ENCODE measurements around the gene NUDCD3. TPM values are rescaled to one million over a fixed set of nuclear protein-coding genes. Genes with fewer than 3 reads are reported as not detected.

NUDCD3 gene
- total RNA-seq, 1 experiment from 2014 or later = 71.9 TPM

GRCh38 chr7:44473295-44473694, 17.2 kb downstream of the NUDCD3 start:
- H3K23me2 ChIP-seq (ENCODE audit: insufficient read length, low read depth, low read length, poor library complexity, severe bottlenecking) = no peaks in the 10 kb centered on the region
- no peak overlapping the region for H3K4ac ChIP-seq (ENCODE audit: low read depth, low read length)
- H4K91ac ChIP-seq (ENCODE audit: insufficient read length, low read depth, low read length) = no peak overlapping the region
- no peak overlapping the region for H2BK120ac ChIP-seq (ENCODE audit: low read depth, low read length, poor library complexity, severe bottlenecking)
- Mint-ChIP-seq H3K4me3 (no peak overlapping the region), H3K9me3 (no peaks in the 10 kb centered on the region), H3K27me3 (ENCODE audit: low read depth) (no peaks in the 10 kb centered on the region), H3K27ac (no peak overlapping the region), H3K4me1 (no peaks in the 10 kb centered on the region), H3K36me3 (ENCODE audit: insufficient read depth in 1 of 3, low read depth in 3 of 3) (peaks cover 8 to 39% (median 31%) of the 10 kb centered on the region in 3 experiments)
- no peak overlapping the region for H3K27ac ChIP-seq (ENCODE audit: insufficient read length, low read depth, low read length)
- DNase-seq = no peak
- no peak overlapping the region for H3K9ac ChIP-seq (ENCODE audit: extremely low read depth, insufficient read length, low read length)
- no peak overlapping the region for H3T11ph ChIP-seq (ENCODE audit: low read length)
- no peaks in the 10 kb centered on the region for H3K4me1 ChIP-seq (ENCODE audit: insufficient read depth, low read length)
- no peak overlapping the region for H2AFZ ChIP-seq (ENCODE audit: low read length)
- WGBS (ENCODE audit: extremely low coverage, insufficient read length, low lambda C conversion rate) = no CpG with 5 or more reads among the region's 3 CpGs
- H4K20me1 ChIP-seq (ENCODE audit: control insufficient read depth, insufficient read depth, insufficient read length) = peaks cover 2% of the 10 kb centered on the region
- H3K79me2 ChIP-seq (ENCODE audit: insufficient read depth, low read length) = peaks cover 4% of the 10 kb centered on the region; the same call in 1 of the 2 replicates
- H4K5ac ChIP-seq (ENCODE audit: insufficient read length, low read depth, low read length) = no peak overlapping the region
- H3K23ac ChIP-seq (ENCODE audit: insufficient read length, low read depth, low read length) = no peak overlapping the region
- H2BK20ac ChIP-seq (ENCODE audit: low read depth, low read length, poor library complexity, severe bottlenecking) = no peak overlapping the region
- no peaks in the 10 kb centered on the region for H3K9me3 ChIP-seq (ENCODE audit: control insufficient read depth, low read depth, low read length)
- H2BK12ac ChIP-seq (ENCODE audit: insufficient read length, low read depth, low read length) = no peak overlapping the region
- H4K8ac ChIP-seq (replicated peaks; ENCODE audit: insufficient read length, low read depth, low read length) = no peak overlapping the region
- no peak overlapping the region for H3K14ac ChIP-seq (ENCODE audit: insufficient read depth, low read length)
- no peak overlapping the region for H2BK15ac ChIP-seq (ENCODE audit: low read depth, low read length)
- no peak overlapping the region for H2AK5ac ChIP-seq (ENCODE audit: insufficient read length, low read length)
- H3K79me1 ChIP-seq (ENCODE audit: insufficient read depth, low read depth, low read length, poor library complexity, severe bottlenecking) = peaks cover 22% of the 10 kb centered on the region
- no peak overlapping the region for H2BK5ac ChIP-seq (ENCODE audit: insufficient read length, low read length)
- H3K27me3 ChIP-seq (ENCODE audit: insufficient read depth, low read length) = no peaks in the 10 kb centered on the region
- no peak overlapping the region for H3K18ac ChIP-seq (ENCODE audit: insufficient read length, low read depth, low read length)
- no peak for TF ChIP-seq CTCF (conservative IDR thresholded peaks at IDR 0.05)
- H3K4me2 ChIP-seq (ENCODE audit: insufficient read depth, insufficient read length, low read length) = no peak overlapping the region
- H3K56ac ChIP-seq (ENCODE audit: insufficient read length, low read depth, low read length) = no peak overlapping the region

All from H9 (cell line).